H9 (cell line): ENCODE measurements around the gene GIPC3. TPM values are rescaled to one million over a fixed set of nuclear protein-coding genes. Genes with fewer than 3 reads are reported as not detected.
A peak's percentile ranks its signal among the peaks of the same experiment; 100 is the strongest.

Experiments used
- DNase-seq: peaks from one replicate; pipeline ENCODE4 v3.0.0-alpha.2; 2017
- H2AFZ ChIP-seq: one replicate; pipeline ENCODE4 v1.6.1; 2013; ENCODE audit warnings: mild to moderate bottlenecking, low read length, control low read depth, moderate library complexity
- H2AK5ac ChIP-seq: 2 replicates; pipeline ENCODE4 v1.6.1; 2013; ENCODE audit warnings: low read length, control low read depth, mixed read lengths; ENCODE audit not compliant: insufficient read length
- H2BK120ac ChIP-seq: one replicate; pipeline ENCODE4 v1.6.1; 2013; ENCODE audit warnings: low read depth, mild to moderate bottlenecking, low read length, control low read depth, inconsistent platforms; ENCODE audit not compliant: poor library complexity, severe bottlenecking
- H2BK12ac ChIP-seq: 2 replicates; pipeline ENCODE4 v1.6.1; 2013; ENCODE audit warnings: low read length, control low read depth, mixed read lengths, low read depth; ENCODE audit not compliant: insufficient read length
- H2BK15ac ChIP-seq: 2 replicates; pipeline ENCODE4 v1.6.1; 2013; ENCODE audit warnings: low read depth, low read length, control low read depth
- H2BK20ac ChIP-seq: one replicate; pipeline ENCODE4 v1.6.1; 2013; ENCODE audit warnings: low read depth, mild to moderate bottlenecking, low read length, control low read depth, inconsistent platforms; ENCODE audit not compliant: poor library complexity, severe bottlenecking
- H2BK5ac ChIP-seq: 2 replicates; pipeline ENCODE4 v1.6.1; 2013; ENCODE audit warnings: low read length, control low read depth, mixed read lengths; ENCODE audit not compliant: insufficient read length
- H3K14ac ChIP-seq: 2 replicates; pipeline ENCODE4 v1.6.1; 2013; ENCODE audit warnings: low read length, control low read depth; ENCODE audit not compliant: insufficient read depth
- H3K18ac ChIP-seq: 2 replicates; pipeline ENCODE4 v1.6.1; 2013; ENCODE audit warnings: low read depth, mild to moderate bottlenecking, mixed read lengths, low read length, control low read depth; ENCODE audit not compliant: insufficient read length
- H3K23ac ChIP-seq: 2 replicates; pipeline ENCODE4 v1.6.1; 2013; ENCODE audit warnings: low read length, control low read depth, mixed read lengths, low read depth; ENCODE audit not compliant: insufficient read length
- H3K23me2 ChIP-seq: 2 replicates; pipeline ENCODE4 v1.6.1; 2013; ENCODE audit warnings: low read depth, mild to moderate bottlenecking, mixed read lengths, low read length, control low read depth; ENCODE audit not compliant: insufficient read length, poor library complexity, severe bottlenecking
- H3K27ac ChIP-seq: 2 replicates; pipeline ENCODE4 v1.5.1; 2013; ENCODE audit warnings: low read length, control low read depth, mixed read lengths, low read depth; ENCODE audit not compliant: insufficient read length
- H3K27me3 ChIP-seq: 2 replicates; pipeline ENCODE4 v1.6.1; 2013; ENCODE audit warnings: low read length, control low read depth, inconsistent platforms; ENCODE audit not compliant: insufficient read depth
- H3K4ac ChIP-seq: 2 replicates; pipeline ENCODE4 v1.6.1; 2013; ENCODE audit warnings: low read depth, mild to moderate bottlenecking, control low read depth, inconsistent platforms, low read length, moderate library complexity
- H3K4me1 ChIP-seq: 2 replicates; pipeline ENCODE4 v1.6.1; 2013; ENCODE audit warnings: low read length, control low read depth, inconsistent platforms; ENCODE audit not compliant: insufficient read depth
- H3K4me2 ChIP-seq: 2 replicates; pipeline ENCODE4 v1.6.1; 2013; ENCODE audit warnings: low read length, control low read depth, mixed read lengths; ENCODE audit not compliant: insufficient read length, insufficient read depth
- H3K56ac ChIP-seq: 2 replicates; pipeline ENCODE4 v1.6.1; 2013; ENCODE audit warnings: low read depth, mild to moderate bottlenecking, mixed read lengths, low read length, control low read depth; ENCODE audit not compliant: insufficient read length
- H3K79me1 ChIP-seq: 2 replicates; pipeline ENCODE4 v1.6.1; 2013; ENCODE audit warnings: low read depth, mild to moderate bottlenecking, moderate library complexity, low read length, control low read depth, inconsistent platforms; ENCODE audit not compliant: insufficient read depth, poor library complexity, severe bottlenecking
- H3K79me2 ChIP-seq: 2 replicates; pipeline ENCODE4 v1.6.1; 2013; ENCODE audit warnings: low read length, control low read depth, inconsistent platforms; ENCODE audit not compliant: insufficient read depth
- H3K9ac ChIP-seq: 2 replicates; pipeline ENCODE4 v1.6.1; 2013; ENCODE audit warnings: low read length, control low read depth, mixed read lengths; ENCODE audit not compliant: insufficient read length; ENCODE audit errors: extremely low read depth
- H3K9me3 ChIP-seq: one replicate; pipeline ENCODE4 v1.6.1; 2013; ENCODE audit warnings: low read depth, low read length, inconsistent platforms; ENCODE audit not compliant: control insufficient read depth
- H3T11ph ChIP-seq: one replicate; pipeline ENCODE4 v1.6.1; 2013; ENCODE audit warnings: mild to moderate bottlenecking, low read length, control low read depth, inconsistent platforms
- H4K20me1 ChIP-seq: one replicate; pipeline ENCODE4 v1.6.1; 2013; ENCODE audit not compliant: control insufficient read depth, insufficient read length, insufficient read depth
- H4K5ac ChIP-seq: 2 replicates; pipeline ENCODE4 v1.6.1; 2013; ENCODE audit warnings: low read depth, mild to moderate bottlenecking, mixed read lengths, low read length, control low read depth; ENCODE audit not compliant: insufficient read length
- H4K8ac ChIP-seq: replicated peaks from 2 replicates; pipeline ENCODE4 v1.6.1; 2013; ENCODE audit warnings: low read length, control low read depth, mixed read lengths, low read depth; ENCODE audit not compliant: insufficient read length
- H4K91ac ChIP-seq: 2 replicates; pipeline ENCODE4 v1.6.1; 2013; ENCODE audit warnings: low read depth, mild to moderate bottlenecking, moderate library complexity, mixed read lengths, low read length, control low read depth; ENCODE audit not compliant: insufficient read length
- H3K27ac Mint-ChIP-seq, 3 experiments: 2 replicates in 2 of 3; 3 replicates in 1 of 3; pipeline ENCODE4 v1.8.0; 2020 to 2021; ENCODE audit warnings: mixed read lengths in 3 of 3, mild to moderate bottlenecking in 1 of 3, moderate library complexity in 1 of 3
- H3K27me3 Mint-ChIP-seq: 2 replicates; pipeline ENCODE4 v1.8.0; 2021; ENCODE audit warnings: low read depth, mild to moderate bottlenecking, moderate library complexity, mixed read lengths
- H3K36me3 Mint-ChIP-seq, 3 experiments: 2 replicates in 2 of 3; 3 replicates in 1 of 3; pipeline ENCODE4 v1.8.0; 2020 to 2021; ENCODE audit warnings: low read depth in 3 of 3, mixed read lengths in 3 of 3; ENCODE audit not compliant: insufficient read depth in 1 of 3
- H3K4me1 Mint-ChIP-seq, 2 experiments: 2 replicates each; pipeline ENCODE4 v1.8.0; 2020; ENCODE audit warnings: mixed read lengths in 2 of 2
- H3K4me3 Mint-ChIP-seq, 2 experiments: 2 replicates in 1 of 2; 3 replicates in 1 of 2; pipeline ENCODE4 v1.8.0; 2020 to 2021; ENCODE audit warnings: mild to moderate bottlenecking in 2 of 2, mixed read lengths in 2 of 2, moderate library complexity in 1 of 2
- H3K9me3 Mint-ChIP-seq, 2 experiments: 2 replicates in 1 of 2; 3 replicates in 1 of 2; pipeline ENCODE4 v1.8.0; 2020; ENCODE audit warnings: mild to moderate bottlenecking in 2 of 2, mixed read lengths in 2 of 2, moderate library complexity in 1 of 2
- WGBS: extraction: QIAGEN DNeasy Blood & Tissue Kit; methylation state at CpG from one replicate; pipeline ENCODE4 v1.1.7; 2013; ENCODE audit warnings: missing lambda C conversion rate, low lambda C conversion rate, mixed read lengths; ENCODE audit not compliant: insufficient read length; ENCODE audit errors: extremely low coverage; 5-methylcytosine and 5-hydroxymethylcytosine counted together
- total RNA-seq: library from RNA; stranded (reverse); gene quantifications from 2 replicates; pipeline ENCODE4 v1.2.1, GENCODE V29; 2021
- TF ChIP-seq, protein P1 (sequence below): fragments of 200-600 bp; sonication (generic); conservative IDR thresholded peaks from 3 replicates; pipeline ENCODE4 v1.8.0; 2021; ENCODE audit warnings: antibody characterized with exemption, mild to moderate bottlenecking

Gene GIPC3
- total RNA-seq, 1 experiment from 2014 or later, result 1.6 TPM

DNA sequence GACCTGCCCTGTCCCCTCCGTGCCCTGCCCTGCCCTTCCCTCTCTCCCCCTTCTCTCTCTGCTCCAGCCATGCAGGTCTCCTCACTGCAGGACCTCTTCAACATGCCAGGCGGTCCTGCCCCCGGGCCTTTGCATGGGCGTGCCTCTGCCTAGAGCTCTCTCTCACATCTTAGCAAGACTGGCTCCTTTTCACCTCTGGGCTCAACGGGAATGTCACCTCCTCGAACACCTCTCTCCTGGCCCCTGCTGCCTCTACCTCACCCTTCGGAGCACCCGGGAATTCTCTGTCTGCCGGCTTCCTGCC lies 33.5 kb upstream of the GIPC3 start:
- no peaks in the 10 kb centered on the region for H3K9me3 Mint-ChIP-seq

More for the DNA sequence above, 33.5 kb upstream of the GIPC3 start:
- H3K27me3 ChIP-seq, result no peaks in the 10 kb centered on the region; the same call in 1 of the 2 replicates
- H2BK12ac ChIP-seq, result no peak overlapping the region
- H3K9me3 ChIP-seq, result no peaks in the 10 kb centered on the region
- TF ChIP-seq, protein P1, sequence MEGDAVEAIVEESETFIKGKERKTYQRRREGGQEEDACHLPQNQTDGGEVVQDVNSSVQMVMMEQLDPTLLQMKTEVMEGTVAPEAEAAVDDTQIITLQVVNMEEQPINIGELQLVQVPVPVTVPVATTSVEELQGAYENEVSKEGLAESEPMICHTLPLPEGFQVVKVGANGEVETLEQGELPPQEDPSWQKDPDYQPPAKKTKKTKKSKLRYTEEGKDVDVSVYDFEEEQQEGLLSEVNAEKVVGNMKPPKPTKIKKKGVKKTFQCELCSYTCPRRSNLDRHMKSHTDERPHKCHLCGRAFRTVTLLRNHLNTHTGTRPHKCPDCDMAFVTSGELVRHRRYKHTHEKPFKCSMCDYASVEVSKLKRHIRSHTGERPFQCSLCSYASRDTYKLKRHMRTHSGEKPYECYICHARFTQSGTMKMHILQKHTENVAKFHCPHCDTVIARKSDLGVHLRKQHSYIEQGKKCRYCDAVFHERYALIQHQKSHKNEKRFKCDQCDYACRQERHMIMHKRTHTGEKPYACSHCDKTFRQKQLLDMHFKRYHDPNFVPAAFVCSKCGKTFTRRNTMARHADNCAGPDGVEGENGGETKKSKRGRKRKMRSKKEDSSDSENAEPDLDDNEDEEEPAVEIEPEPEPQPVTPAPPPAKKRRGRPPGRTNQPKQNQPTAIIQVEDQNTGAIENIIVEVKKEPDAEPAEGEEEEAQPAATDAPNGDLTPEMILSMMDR, result no peak
- DNase-seq, result no peak
- H3K27ac ChIP-seq, result no peak overlapping the region
- H3K4ac ChIP-seq, result no peak overlapping the region
- peaks cover 3% of the 10 kb centered on the region for H3K23me2 ChIP-seq
- H3K4me3 Mint-ChIP-seq, result peak overlapping the region in 1 of 2 experiments; percentile 56; a peak in 1 of 5 replicates
- no peak overlapping the region for H4K8ac ChIP-seq
- no peak overlapping the region for H3K14ac ChIP-seq
- peaks cover 6 to 9% of the 10 kb centered on the region in 2 experiments for H3K4me1 Mint-ChIP-seq
- H2BK5ac ChIP-seq, result no peak overlapping the region
- no CpG with 5 or more reads among the region's 9 CpGs for WGBS
- peaks cover 10% of the 10 kb centered on the region for H3K27me3 Mint-ChIP-seq
- H2BK120ac ChIP-seq, result no peak overlapping the region
- H3K56ac ChIP-seq, result no peak overlapping the region
- no peak overlapping the region for H2AK5ac ChIP-seq
- no peak overlapping the region for H2BK20ac ChIP-seq
- H3K79me2 ChIP-seq, result no peaks in the 10 kb centered on the region
- no peak overlapping the region for H3T11ph ChIP-seq
- H3K79me1 ChIP-seq, result no peaks in the 10 kb centered on the region
- no peak overlapping the region for H2AFZ ChIP-seq
- no peak overlapping the region for H3K27ac Mint-ChIP-seq
- H3K18ac ChIP-seq, result no peak overlapping the region
- no peak overlapping the region for H4K5ac ChIP-seq
- no peak overlapping the region for H3K23ac ChIP-seq
- peaks cover 3% of the 10 kb centered on the region for H4K20me1 ChIP-seq
- no peak overlapping the region for H2BK15ac ChIP-seq
- H3K36me3 Mint-ChIP-seq, result peaks cover 4 to 6% (median 5%) of the 10 kb centered on the region in 3 experiments; a peak in 4 of 7 replicates
- H3K4me2 ChIP-seq, result no peak overlapping the region
- no peak overlapping the region for H4K91ac ChIP-seq
- no peak overlapping the region for H3K9ac ChIP-seq
- H3K4me1 ChIP-seq, result no peaks in the 10 kb centered on the region
